PC-3 (cell line): ENCODE measurements around the gene EMC9. TPM values are rescaled to one million over a fixed set of nuclear protein-coding genes. Genes with fewer than 3 reads are reported as not detected.

Experiments
- ATAC-seq: fragments of 200-7000 bp; cut with Tn5 transposase; 2 replicates; pipeline ENCODE4 v1.9.1; 2020; ENCODE audit warnings: mild to moderate bottlenecking, moderate library complexity
- BruUV-seq: library from RNA; stranded (reverse); fragments of 400-500 nt; replicated peaks from 2 replicates; lab custom pipeline; 2021; lab: Mats Ljungman, UMichigan
- CTCF ChIA-PET: fragments of 300-600 bp; sonication (Branson Sonifier 250); formaldehyde crosslinking; loops from one replicate; lab custom pipeline; 2022; ENCODE audit warnings: antibody characterized with exemption; lab: Charles Lee
- POLR2A ChIA-PET: fragments of 300-600 bp; sonication (Branson Sonifier 250); formaldehyde crosslinking; loops from one replicate; lab custom pipeline; 2022; ENCODE audit warnings: antibody characterized with exemption; ENCODE audit not compliant: unreplicated experiment; lab: Charles Lee
- DNase-seq: peaks from one replicate; pipeline ENCODE4 v3.0.0-alpha.2; 2015
- H2AFZ ChIP-seq: fragments of 300-600 bp; sonication (generic); 2 replicates; pipeline ENCODE4 v1.6.0; 2016; ENCODE audit warnings: antibody characterized with exemption, low read length
- H3F3A ChIP-seq: fragments of 300-600 bp; sonication (generic); one replicate; pipeline ENCODE4 v1.6.0; 2017; ENCODE audit warnings: antibody characterized with exemption, low read length, control low read depth, mild to moderate bottlenecking; ENCODE audit not compliant: unreplicated experiment
- H3K27ac ChIP-seq: fragments of 300-600 bp; sonication (generic); 2 replicates; pipeline ENCODE4 v1.5.1; 2016; ENCODE audit warnings: mild to moderate bottlenecking, low read length
- H3K27me3 ChIP-seq: fragments of 300-600 bp; sonication (generic); 2 replicates; pipeline ENCODE4 v1.6.1; 2016; ENCODE audit warnings: low read length, mixed read lengths
- H3K36me3 ChIP-seq: fragments of 300-600 bp; sonication (generic); 2 replicates; pipeline ENCODE4 v1.6.1; 2016; ENCODE audit warnings: low read depth, mixed run types, low read length, mixed read lengths
- H3K4me1 ChIP-seq: fragments of 300-600 bp; sonication (generic); 2 replicates; pipeline ENCODE4 v1.5.1; 2016; ENCODE audit warnings: low read length; ENCODE audit not compliant: insufficient read depth
- H3K4me2 ChIP-seq: fragments of 300-600 bp; sonication (generic); 2 replicates; pipeline ENCODE4 v1.6.0; 2016; ENCODE audit warnings: low read length
- H3K4me3 ChIP-seq: fragments of 300-600 bp; sonication (generic); 2 replicates; pipeline ENCODE4 v1.5.1; 2016; ENCODE audit warnings: mild to moderate bottlenecking, low read length, mixed read lengths
- H3K79me2 ChIP-seq: fragments of 300-600 bp; sonication (generic); 2 replicates; pipeline ENCODE4 v1.6.1; 2017; ENCODE audit warnings: low read length, mixed read lengths
- H3K9ac ChIP-seq: fragments of 300-600 bp; sonication (generic); 2 replicates; pipeline ENCODE4 v1.6.0; 2016; ENCODE audit warnings: mild to moderate bottlenecking, low read length
- H3K9me2 ChIP-seq: fragments of 300-600 bp; sonication (generic); replicated peaks from 2 replicates; pipeline ENCODE4 v1.6.1; 2016; ENCODE audit warnings: mixed run types, low read length, mixed read lengths
- H3K9me3 ChIP-seq: fragments of 300-600 bp; sonication (generic); 2 replicates; pipeline ENCODE4 v1.6.1; 2016; ENCODE audit warnings: low read length, mixed read lengths
- H4K20me1 ChIP-seq: fragments of 300-600 bp; sonication (generic); 2 replicates; pipeline ENCODE4 v1.6.1; 2016; ENCODE audit warnings: low read length, mixed read lengths
- EZH2 ChIP-seq: fragments of 300-600 bp; sonication (generic); IDR thresholded peaks from one replicate; pipeline ENCODE4 v1.6.1; 2017; ENCODE audit warnings: antibody characterized with exemption, mild to moderate bottlenecking, low read length; ENCODE audit not compliant: unreplicated experiment
- EZH2phosphoT487 ChIP-seq: fragments of 300-600 bp; sonication (generic); IDR thresholded peaks from 2 replicates; pipeline ENCODE4 v1.6.1; 2018; ENCODE audit warnings: mild to moderate bottlenecking, antibody characterized with exemption, low read length, borderline replicate concordance
- intact Hi-C: fragments of 100-400 bp; cut with micrococcal nuclease; formaldehyde crosslinking; loops from 2 replicates; pipeline ENCODE4 v1.9.0; 2023
- total RNA-seq: library from RNA; depleted of rRNA; stranded (reverse); fragments of >200 nt; gene quantifications from 2 replicates; pipeline ENCODE4 v1.2.3, GENCODE V29; 2014
- TF ChIP-seq, protein P1 (sequence below): fragments of 300-600 bp; sonication (generic); conservative IDR thresholded peaks from 2 replicates; pipeline ENCODE4 v1.5.1; 2017; ENCODE audit warnings: antibody characterized with exemption, low read depth, mild to moderate bottlenecking, low read length

Gene EMC9
- total RNA-seq, 1 experiment from 2014 or later = 30.1 TPM

DNA sequence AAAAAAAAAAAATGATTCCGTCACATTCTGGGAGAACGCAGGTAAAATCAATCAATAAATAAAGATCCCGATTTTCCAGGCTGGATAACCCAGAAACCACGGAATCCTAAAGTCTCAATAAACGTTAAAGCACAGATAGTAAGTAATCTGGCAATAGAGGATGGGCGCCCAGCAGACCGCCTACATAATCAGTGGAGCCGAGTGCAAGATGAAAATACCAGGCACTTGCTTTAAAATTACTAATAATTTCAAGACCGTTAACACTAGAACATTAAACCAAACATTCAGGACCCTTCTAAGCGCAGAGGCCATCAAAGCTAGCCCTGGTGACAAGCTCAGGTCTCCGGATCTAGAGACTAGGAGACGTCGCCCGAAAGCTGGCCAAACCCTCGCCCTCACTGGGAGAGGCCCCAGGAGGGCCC lies 28.0 kb downstream of the EMC9 start:
- TSS peak; percentile 80 for BruUV-seq
- POLR2A ChIA-PET = interaction anchor here (1.4 kb wide), 1 partner anchor 19 kb away, joined by 4 read pairs; the partner anchor contains the start of gene PCK2

GRCh38 chr14:24110523-24110922 lies 30.9 kb downstream of the EMC9 start:
- Histone ChIP-seq H3K9me2 (no peaks in the 10 kb centered on the region), H2AFZ (no peak overlapping the region), H3K79me2 (peaks cover 3% of the 10 kb centered on the region), H3K4me2 (no peak overlapping the region), H3K9me3 (no peaks in the 10 kb centered on the region), H4K20me1 (no peaks in the 10 kb centered on the region), H3K27ac (no peak overlapping the region), H3K4me1 (peaks cover 12% of the 10 kb centered on the region), H3F3A (no peaks in the 10 kb centered on the region), H3K9ac (no peak overlapping the region), H3K36me3 (no peaks in the 10 kb centered on the region), H3K27me3 (no peaks in the 10 kb centered on the region), H3K4me3 (no peak overlapping the region)
- ChIA-PET CTCF (no interaction called here), POLR2A (interaction anchor here (0.6 kb wide), 1 partner anchor 16 kb away, joined by 5 read pairs; the partner anchor contains the start of gene PCK2)
- DNase-seq = no peak
- intact Hi-C loops = no loop called here
- TF ChIP-seq, protein P1, sequence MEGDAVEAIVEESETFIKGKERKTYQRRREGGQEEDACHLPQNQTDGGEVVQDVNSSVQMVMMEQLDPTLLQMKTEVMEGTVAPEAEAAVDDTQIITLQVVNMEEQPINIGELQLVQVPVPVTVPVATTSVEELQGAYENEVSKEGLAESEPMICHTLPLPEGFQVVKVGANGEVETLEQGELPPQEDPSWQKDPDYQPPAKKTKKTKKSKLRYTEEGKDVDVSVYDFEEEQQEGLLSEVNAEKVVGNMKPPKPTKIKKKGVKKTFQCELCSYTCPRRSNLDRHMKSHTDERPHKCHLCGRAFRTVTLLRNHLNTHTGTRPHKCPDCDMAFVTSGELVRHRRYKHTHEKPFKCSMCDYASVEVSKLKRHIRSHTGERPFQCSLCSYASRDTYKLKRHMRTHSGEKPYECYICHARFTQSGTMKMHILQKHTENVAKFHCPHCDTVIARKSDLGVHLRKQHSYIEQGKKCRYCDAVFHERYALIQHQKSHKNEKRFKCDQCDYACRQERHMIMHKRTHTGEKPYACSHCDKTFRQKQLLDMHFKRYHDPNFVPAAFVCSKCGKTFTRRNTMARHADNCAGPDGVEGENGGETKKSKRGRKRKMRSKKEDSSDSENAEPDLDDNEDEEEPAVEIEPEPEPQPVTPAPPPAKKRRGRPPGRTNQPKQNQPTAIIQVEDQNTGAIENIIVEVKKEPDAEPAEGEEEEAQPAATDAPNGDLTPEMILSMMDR = no peak
- TF ChIP-seq EZH2phosphoT487 = no peak
- TF ChIP-seq EZH2 = no peak
- ATAC-seq = no peak
- BruUV-seq = no TSS peak

More for the DNA sequence above, 28.0 kb downstream of the EMC9 start:
- ATAC-seq (no peak), DNase-seq (no peak)
- Histone ChIP-seq H3K4me1 (peaks cover 21% of the 10 kb centered on the region), H3K4me3 (peak overlapping the region; percentile 96), H3K79me2 (peaks cover 18% of the 10 kb centered on the region), H4K20me1 (no peaks in the 10 kb centered on the region), H3K36me3 (peaks cover 5% of the 10 kb centered on the region; the same call in 1 of the 2 replicates), H3K27ac (peak overlapping the region; percentile 90), H3K27me3 (no peaks in the 10 kb centered on the region), H3K9me3 (no peaks in the 10 kb centered on the region), H3K9me2 (no peaks in the 10 kb centered on the region), H3K9ac (peak overlapping the region; percentile 86), H3K4me2 (peak overlapping the region; percentile 95), H2AFZ (peak overlapping the region; percentile 95), H3F3A (no peaks in the 10 kb centered on the region)
- CTCF ChIA-PET = no interaction called here
- intact Hi-C loops = no loop called here
- no peak for TF ChIP-seq EZH2phosphoT487

- H3K27ac ChIP-seq = no peak overlapping the region
- H3F3A ChIP-seq = no peaks in the 10 kb centered on the region
- peaks cover 12% of the 10 kb centered on the region for H3K4me1 ChIP-seq
- ChIA-PET CTCF (no interaction called here), POLR2A (no interaction called here)
- no TSS peak for BruUV-seq
- H3K79me2 ChIP-seq = no peaks in the 10 kb centered on the region
- H3K9me3 ChIP-seq = no peaks in the 10 kb centered on the region
- H3K27me3 ChIP-seq = no peaks in the 10 kb centered on the region
- H3K9me2 ChIP-seq = no peaks in the 10 kb centered on the region
- TF ChIP-seq EZH2 (no peak), EZH2phosphoT487 (no peak)
- TF ChIP-seq, protein P1 = no peak
- H2AFZ ChIP-seq = no peak overlapping the region
- no peaks in the 10 kb centered on the region for H3K36me3 ChIP-seq
- ATAC-seq (no peak), DNase-seq (no peak)
- H3K4me2 ChIP-seq = no peak overlapping the region
- H3K9ac ChIP-seq = no peak overlapping the region
- H3K4me3 ChIP-seq = no peak overlapping the region
- intact Hi-C loops = no loop called here
- no peaks in the 10 kb centered on the region for H4K20me1 ChIP-seq
Observed at GRCh38 chr14:24110060-24110459, 31.3 kb downstream of the EMC9 start.
